NCI-H2171 (cell line): ENCODE data around the gene RMC1.
"Not testable (repeated sequence)": the region's sequence is repeated elsewhere in the genome, so short reads cannot be mapped to it uniquely, and the experiment has no call there.

Experiments
- DNase-seq: peaks from one replicate; lab custom pipeline; 2025; lab: John Stamatoyannopoulos, UW

Gene RMC1

DNA sequence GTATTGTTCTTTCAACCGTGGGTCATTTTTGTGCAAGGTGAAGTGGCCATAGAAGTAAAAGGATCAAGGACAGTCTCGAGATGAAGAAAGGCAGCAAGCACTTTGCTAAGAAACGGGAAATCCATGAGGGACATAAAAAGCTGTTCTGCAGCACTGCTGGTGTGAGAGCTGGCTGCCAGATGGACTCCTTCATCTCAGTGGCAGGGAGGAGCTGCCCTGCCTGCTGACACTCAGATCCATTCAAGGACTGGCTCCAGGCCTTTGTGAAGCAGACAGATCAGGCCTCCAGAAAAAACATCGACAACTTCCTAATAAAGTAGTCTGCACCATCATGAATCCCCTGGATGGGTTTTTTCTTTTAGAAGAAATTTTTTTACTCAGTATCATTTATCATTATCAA lies 29.5 kb downstream of the RMC1 start:
- DNase-seq = no peak

- DNase-seq = no peak
Measured at GRCh38 chr18:23534276-23534675, 31.0 kb downstream of the RMC1 start.

DNA sequence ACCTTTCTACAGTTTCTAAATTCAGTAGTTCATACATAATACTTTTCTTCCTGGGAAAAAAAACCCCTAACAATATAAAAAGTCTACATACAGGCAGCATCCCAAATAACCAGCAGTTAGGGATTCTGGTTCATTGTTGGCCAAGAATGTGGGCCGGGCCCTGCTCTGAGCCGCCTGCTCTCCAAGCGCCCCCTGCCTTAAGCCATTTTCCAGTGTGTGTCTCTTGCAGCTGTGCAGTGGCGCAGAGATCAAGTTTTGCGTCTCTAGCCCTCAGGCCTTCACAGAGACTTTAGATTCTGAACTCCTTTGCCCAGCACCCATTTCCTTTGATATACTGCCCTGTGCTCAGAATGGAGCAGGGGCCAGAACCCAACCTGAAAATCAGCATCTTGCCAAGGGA lies 32.9 kb downstream of the RMC1 start:
- no peak for DNase-seq

- no peak for DNase-seq
Measured at GRCh38 chr18:23537274-23537673, 34.0 kb downstream of the RMC1 start.

- no peak for DNase-seq
Measured at GRCh38 chr18:23538001-23538400, 34.7 kb downstream of the RMC1 start.

DNA sequence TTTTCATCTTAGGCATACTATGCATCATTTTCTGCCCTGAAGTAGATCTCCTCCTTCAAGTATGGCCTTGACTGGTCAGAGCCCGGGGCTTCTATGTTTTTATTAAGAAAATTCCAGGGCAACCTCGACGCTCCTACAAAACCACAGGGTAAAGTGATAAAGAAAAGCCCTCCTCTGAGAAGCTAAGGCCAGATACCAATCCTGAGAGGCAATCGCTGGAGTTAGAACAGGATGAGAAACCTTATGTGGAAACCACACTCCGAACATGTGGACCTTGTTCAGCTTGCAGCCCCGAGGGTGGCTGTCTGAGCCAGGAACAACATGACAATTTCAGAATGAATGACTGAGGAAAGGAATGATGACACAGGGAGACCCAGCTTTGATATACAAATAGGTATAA lies 35.6 kb downstream of the RMC1 start:
- no peak for DNase-seq

- no peak for DNase-seq
Measured at GRCh38 chr18:23539296-23539695, 36.0 kb downstream of the RMC1 start.

- DNase-seq = no peak
Measured at GRCh38 chr18:23539911-23540525, 36.7 kb downstream of the RMC1 start.

DNA sequence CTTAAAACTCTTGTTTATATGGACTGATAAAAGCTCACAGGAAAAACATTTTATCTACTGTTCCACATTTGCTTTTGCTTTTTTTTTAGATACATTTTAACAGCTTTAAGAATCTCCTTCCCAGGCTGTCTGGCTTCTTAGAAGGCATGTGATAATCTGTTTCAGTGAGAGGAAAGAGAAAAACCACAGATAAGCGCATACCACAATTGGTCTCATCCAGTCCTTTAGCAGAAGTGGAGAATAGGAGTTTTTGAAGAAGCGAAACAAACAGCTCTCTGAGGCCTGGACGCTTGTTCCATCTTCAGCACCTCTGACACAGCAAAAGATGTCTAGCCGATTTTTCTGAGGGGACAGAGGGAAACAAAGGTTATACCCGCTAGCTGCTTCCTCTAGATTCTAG lies 37.6 kb downstream of the RMC1 start:
- no peak for DNase-seq

DNA sequence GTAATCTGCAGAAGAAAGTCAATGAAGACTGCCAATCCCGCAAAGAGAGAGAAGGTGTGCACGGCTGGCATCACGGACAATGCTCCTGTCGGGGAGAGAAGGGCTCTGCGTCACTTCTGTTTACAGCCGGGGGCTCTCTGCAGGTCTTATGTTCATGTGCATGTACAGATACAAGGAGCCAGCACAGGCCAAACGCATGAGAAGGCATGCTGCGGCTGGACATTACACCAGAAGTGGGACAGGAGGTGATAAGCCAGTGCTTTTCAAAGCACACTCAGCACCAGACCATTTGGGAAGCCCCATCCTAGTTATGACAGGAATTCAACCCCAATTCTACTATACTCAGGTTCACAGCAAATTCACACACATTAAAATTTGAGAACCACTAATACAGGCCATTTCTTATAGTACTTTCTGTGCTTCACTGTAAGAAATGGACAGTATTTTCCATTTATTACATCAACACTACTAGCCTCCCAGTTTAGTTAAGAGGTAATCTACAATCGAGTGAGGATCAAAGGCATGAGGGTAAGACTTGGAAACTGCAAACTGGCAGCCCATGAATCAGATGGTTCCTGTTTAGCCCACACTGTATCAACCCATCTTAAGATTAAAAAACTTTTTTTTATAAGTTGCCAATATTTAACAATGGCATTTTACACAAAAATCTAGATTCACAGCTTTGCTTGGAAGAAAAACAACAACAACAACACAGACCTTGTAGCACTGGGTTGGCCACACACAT lies 38.2 kb downstream of the RMC1 start:
- no peak for DNase-seq

- no peak for DNase-seq
Measured at GRCh38 chr18:23542461-23542860, 39.1 kb downstream of the RMC1 start.

GRCh38 chr18:23545247-23545789 lies 42.0 kb downstream of the RMC1 start:
- no peak for DNase-seq

- no peak for DNase-seq
Measured at GRCh38 chr18:23547306-23547705, 44.0 kb downstream of the RMC1 start.

GRCh38 chr18:23547846-23548245 lies 44.5 kb downstream of the RMC1 start:
- DNase-seq = no peak

DNA sequence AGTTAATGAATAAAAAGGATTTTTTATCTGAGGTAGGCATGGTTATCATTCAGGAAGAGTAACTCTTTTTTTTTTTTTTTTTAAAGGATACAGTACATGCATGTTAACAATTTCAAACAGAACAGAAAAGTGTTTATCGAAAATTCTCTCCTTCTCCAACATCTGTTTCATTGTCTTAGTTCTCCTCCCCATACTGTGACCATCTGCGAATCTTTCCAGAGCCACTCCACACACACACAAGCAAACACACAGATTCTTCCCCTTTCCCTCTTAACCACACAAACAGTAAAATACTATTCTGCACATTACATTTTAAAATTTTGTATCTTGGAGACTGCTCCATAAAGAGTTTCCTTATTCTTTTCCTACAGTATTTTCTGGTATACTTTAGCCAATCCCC lies 45.0 kb downstream of the RMC1 start:
- DNase-seq = no peak

DNA sequence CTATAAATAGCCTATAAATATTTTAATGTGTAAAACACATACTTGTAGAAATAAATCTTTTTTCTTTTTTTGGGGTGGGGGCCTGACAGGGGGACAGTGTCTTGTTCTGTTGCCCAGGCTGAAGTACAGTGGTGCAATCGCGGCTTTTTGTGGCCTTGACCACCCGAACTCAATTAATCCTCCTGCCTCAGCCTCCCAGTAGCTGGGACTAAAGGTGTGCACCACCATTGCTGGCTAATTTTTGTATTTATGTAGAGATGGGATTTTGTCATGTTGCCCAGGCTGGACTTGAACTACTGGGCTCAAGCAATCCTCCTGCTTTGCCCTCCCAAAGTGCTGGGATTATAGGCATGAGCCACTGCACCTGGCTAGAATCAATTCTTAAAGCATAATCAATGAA lies 45.4 kb downstream of the RMC1 start:
- no peak for DNase-seq

GRCh38 chr18:23550898-23551297 lies 47.6 kb downstream of the RMC1 start:
- DNase-seq = no peak

DNA sequence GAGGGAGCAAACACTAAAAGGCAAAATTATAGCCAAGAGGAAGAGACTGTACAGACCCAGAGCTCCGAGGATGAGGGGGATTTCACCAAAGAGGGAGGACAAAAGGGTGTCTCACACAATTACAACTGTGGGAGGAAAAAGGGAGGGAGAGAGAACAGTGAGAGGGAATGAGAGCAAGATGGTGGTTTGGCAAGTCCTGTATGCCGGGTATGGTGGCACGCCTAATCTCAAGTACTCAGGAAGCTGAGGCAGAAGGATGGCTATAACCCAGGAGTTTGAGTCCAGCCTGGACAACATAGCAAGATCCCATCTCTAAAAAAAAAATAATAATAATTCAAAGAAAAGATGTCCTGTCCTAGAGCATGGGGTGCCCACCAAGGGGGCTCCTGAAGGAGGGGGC lies 48.7 kb downstream of the RMC1 start:
- DNase-seq = no peak

DNA sequence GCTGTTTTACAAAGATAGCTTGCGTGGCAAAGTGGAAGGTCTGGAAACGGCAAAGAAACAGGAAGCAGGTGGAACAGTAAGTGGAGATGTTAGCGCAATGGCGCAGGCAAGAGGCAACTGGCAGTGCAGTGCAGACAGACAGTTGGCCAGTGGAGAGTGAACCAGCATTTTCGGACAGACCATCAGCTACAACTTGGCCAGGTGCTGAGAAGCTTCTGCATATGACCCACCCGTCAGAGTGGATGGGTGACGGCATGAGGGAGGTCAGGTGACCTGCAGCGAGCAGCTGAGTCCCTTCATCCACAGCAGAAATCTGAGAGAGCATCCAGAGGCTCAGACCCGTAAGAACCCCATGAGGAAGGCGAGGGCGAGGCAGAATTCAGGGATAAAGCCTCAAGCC lies 49.2 kb downstream of the RMC1 start:
- DNase-seq = no peak

- no peak for DNase-seq
Measured at GRCh38 chr18:23553887-23554286, 50.6 kb downstream of the RMC1 start.

DNA sequence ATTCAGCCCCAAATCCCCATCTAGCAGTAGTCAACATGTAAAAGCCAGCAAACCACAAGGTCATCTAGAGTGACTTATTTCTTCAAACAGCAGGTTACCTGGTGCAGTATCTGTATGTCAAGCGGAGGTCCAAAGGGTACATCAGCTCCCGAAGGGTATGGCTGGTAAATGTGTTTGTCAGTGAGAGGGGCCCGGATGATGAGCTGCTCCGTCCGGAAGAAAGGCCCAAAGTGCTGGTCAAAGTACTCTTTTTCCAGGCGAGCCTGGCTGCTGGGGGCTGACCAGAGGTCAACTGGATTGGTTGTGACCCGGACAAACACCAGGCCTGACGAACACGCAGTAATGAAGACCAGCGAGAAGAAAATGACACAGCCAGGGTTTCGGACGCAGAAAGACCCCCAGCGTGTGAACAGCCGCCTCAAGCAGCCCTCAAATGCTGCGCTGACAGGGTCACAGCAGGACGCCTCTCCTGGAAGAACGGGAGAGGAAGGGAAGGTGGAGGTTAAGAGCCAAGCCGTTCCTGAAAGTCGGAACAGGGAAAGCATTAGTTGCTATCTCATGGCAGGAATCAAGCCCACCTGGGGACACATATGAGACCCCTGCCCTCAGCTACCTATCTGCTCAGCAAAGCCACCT lies 53.0 kb downstream of the RMC1 start:
- no peak for DNase-seq

GRCh38 chr18:23557511-23557910 lies 54.2 kb downstream of the RMC1 start:
- not testable (repeated sequence) for DNase-seq

GRCh38 chr18:23560186-23560585 lies 56.9 kb downstream of the RMC1 start:
- DNase-seq = no peak
